Activated naive CD8-positive, alpha-beta T cell (primary cell): ENCODE data around the gene FOXF1.

ENCODE experiments used
- H3K27ac Mint-ChIP-seq: one replicate; pipeline ENCODE4 v1.8.0; 2021; ENCODE audit warnings: mixed read lengths
- H3K27me3 Mint-ChIP-seq: one replicate; pipeline ENCODE4 v1.8.0; 2021; ENCODE audit warnings: mixed read lengths
- H3K36me3 Mint-ChIP-seq: one replicate; pipeline ENCODE4 v1.8.0; 2021; ENCODE audit warnings: mixed read lengths
- H3K4me1 Mint-ChIP-seq: one replicate; pipeline ENCODE4 v1.8.0; 2021; ENCODE audit warnings: low read depth, mixed read lengths
- H3K4me3 Mint-ChIP-seq: one replicate; pipeline ENCODE4 v1.8.0; 2021; ENCODE audit warnings: mild to moderate bottlenecking, mixed read lengths
- H3K9me3 Mint-ChIP-seq: one replicate; pipeline ENCODE4 v1.8.0; 2021; ENCODE audit warnings: low read depth, mixed read lengths

The FOXF1 gene

GRCh38 chr16:86529160-86529559 is 18.8 kb downstream of the FOXF1 start:
- H3K4me3 Mint-ChIP-seq: no peak overlapping the region
- no peak overlapping the region for H3K27ac Mint-ChIP-seq
- peaks cover 2% of the 10 kb centered on the region for H3K36me3 Mint-ChIP-seq
- no peaks in the 10 kb centered on the region for H3K27me3 Mint-ChIP-seq
- no peaks in the 10 kb centered on the region for H3K9me3 Mint-ChIP-seq
- H3K4me1 Mint-ChIP-seq: no peaks in the 10 kb centered on the region

GRCh38 chr16:86530251-86531190 is 20.2 kb downstream of the FOXF1 start:
- Mint-ChIP-seq H3K4me3 (no peak overlapping the region), H3K9me3 (no peaks in the 10 kb centered on the region), H3K27me3 (no peaks in the 10 kb centered on the region), H3K27ac (no peak overlapping the region), H3K4me1 (no peaks in the 10 kb centered on the region), H3K36me3 (peaks cover 2% of the 10 kb centered on the region)

GRCh38 chr16:86531191-86531545 is 20.8 kb downstream of the FOXF1 start:
- no peaks in the 10 kb centered on the region for H3K4me1 Mint-ChIP-seq
- no peak overlapping the region for H3K4me3 Mint-ChIP-seq
- no peaks in the 10 kb centered on the region for H3K9me3 Mint-ChIP-seq
- H3K27me3 Mint-ChIP-seq: no peaks in the 10 kb centered on the region
- H3K27ac Mint-ChIP-seq: no peak overlapping the region
- peaks cover 2% of the 10 kb centered on the region for H3K36me3 Mint-ChIP-seq

GRCh38 chr16:86531641-86532525 is 21.6 kb downstream of the FOXF1 start:
- H3K4me1 Mint-ChIP-seq: no peaks in the 10 kb centered on the region

GRCh38 chr16:86532526-86532815 is 22.1 kb downstream of the FOXF1 start:
- Mint-ChIP-seq H3K4me3 (no peak overlapping the region), H3K36me3 (peaks cover 5% of the 10 kb centered on the region), H3K27ac (no peak overlapping the region), H3K27me3 (no peaks in the 10 kb centered on the region), H3K4me1 (no peaks in the 10 kb centered on the region), H3K9me3 (no peaks in the 10 kb centered on the region)

More at GRCh38 chr16:86531641-86532525, 21.6 kb downstream of the FOXF1 start:
- H3K36me3 Mint-ChIP-seq: peaks cover 2% of the 10 kb centered on the region
- no peaks in the 10 kb centered on the region for H3K9me3 Mint-ChIP-seq
- H3K4me3 Mint-ChIP-seq: no peak overlapping the region
- no peaks in the 10 kb centered on the region for H3K27me3 Mint-ChIP-seq
- no peak overlapping the region for H3K27ac Mint-ChIP-seq

GRCh38 chr16:86533076-86533475 is 22.7 kb downstream of the FOXF1 start:
- H3K9me3 Mint-ChIP-seq: no peaks in the 10 kb centered on the region
- no peaks in the 10 kb centered on the region for H3K27me3 Mint-ChIP-seq
- H3K36me3 Mint-ChIP-seq: peaks cover 5% of the 10 kb centered on the region
- no peak overlapping the region for H3K4me3 Mint-ChIP-seq
- no peak overlapping the region for H3K27ac Mint-ChIP-seq
- no peaks in the 10 kb centered on the region for H3K4me1 Mint-ChIP-seq

GRCh38 chr16:86533767-86534351 is 23.5 kb downstream of the FOXF1 start:
- Mint-ChIP-seq H3K27ac (no peak overlapping the region), H3K4me3 (no peak overlapping the region), H3K27me3 (no peaks in the 10 kb centered on the region), H3K4me1 (no peaks in the 10 kb centered on the region), H3K36me3 (peaks cover 5% of the 10 kb centered on the region), H3K9me3 (no peaks in the 10 kb centered on the region)

GRCh38 chr16:86534779-86535615 is 24.7 kb downstream of the FOXF1 start:
- H3K4me3 Mint-ChIP-seq: no peak overlapping the region

GRCh38 chr16:86536621-86537020 is 26.3 kb downstream of the FOXF1 start:
- H3K27me3 Mint-ChIP-seq: no peaks in the 10 kb centered on the region
- H3K27ac Mint-ChIP-seq: no peak overlapping the region
- peaks cover 3% of the 10 kb centered on the region for H3K36me3 Mint-ChIP-seq
- no peaks in the 10 kb centered on the region for H3K9me3 Mint-ChIP-seq
- no peak overlapping the region for H3K4me3 Mint-ChIP-seq
- no peaks in the 10 kb centered on the region for H3K4me1 Mint-ChIP-seq

More at GRCh38 chr16:86534779-86535615, 24.7 kb downstream of the FOXF1 start:
- Mint-ChIP-seq H3K27ac (no peak overlapping the region), H3K36me3 (peaks cover 3% of the 10 kb centered on the region), H3K9me3 (no peaks in the 10 kb centered on the region), H3K4me1 (no peaks in the 10 kb centered on the region), H3K27me3 (no peaks in the 10 kb centered on the region)

- Mint-ChIP-seq H3K27me3 (no peaks in the 10 kb centered on the region), H3K27ac (no peak overlapping the region), H3K9me3 (no peaks in the 10 kb centered on the region), H3K4me3 (no peak overlapping the region), H3K36me3 (peaks cover 3% of the 10 kb centered on the region), H3K4me1 (no peaks in the 10 kb centered on the region)
These were observed 27.2 kb downstream of the FOXF1 start for GRCh38 chr16:86537486-86537885.

- no peak overlapping the region for H3K27ac Mint-ChIP-seq
- H3K9me3 Mint-ChIP-seq: no peaks in the 10 kb centered on the region
- H3K4me3 Mint-ChIP-seq: no peak overlapping the region
- no peaks in the 10 kb centered on the region for H3K4me1 Mint-ChIP-seq
- peaks cover 3% of the 10 kb centered on the region for H3K36me3 Mint-ChIP-seq
- no peaks in the 10 kb centered on the region for H3K27me3 Mint-ChIP-seq
These were observed 28.0 kb downstream of the FOXF1 start for GRCh38 chr16:86538196-86538780.

GRCh38 chr16:86540894-86541293 is 30.6 kb downstream of the FOXF1 start:
- Mint-ChIP-seq H3K27me3 (no peaks in the 10 kb centered on the region), H3K36me3 (peaks cover 10% of the 10 kb centered on the region), H3K4me1 (no peaks in the 10 kb centered on the region), H3K27ac (no peak overlapping the region), H3K9me3 (no peaks in the 10 kb centered on the region), H3K4me3 (no peak overlapping the region)

- Mint-ChIP-seq H3K9me3 (no peaks in the 10 kb centered on the region), H3K4me3 (no peak overlapping the region), H3K27me3 (no peaks in the 10 kb centered on the region), H3K36me3 (peaks cover 10% of the 10 kb centered on the region), H3K4me1 (no peaks in the 10 kb centered on the region), H3K27ac (no peak overlapping the region)
These were observed 31.2 kb downstream of the FOXF1 start for GRCh38 chr16:86541560-86541959.
